HG03342 (cell line): ENCODE results near the gene MAGEH1.
"Not testable (repeated sequence)": the region's sequence is repeated elsewhere in the genome, so short reads cannot be mapped to it uniquely, and the experiment has no call there.

Experiments used
- ATAC-seq: cut with Tn5 transposase; IDR thresholded peaks from one replicate; pipeline ENCODE4 v1.9.1; 2021; ENCODE audit warnings: mild to moderate bottlenecking, moderate library complexity; ENCODE audit not compliant: unreplicated experiment

MAGEH1 gene, protein sequence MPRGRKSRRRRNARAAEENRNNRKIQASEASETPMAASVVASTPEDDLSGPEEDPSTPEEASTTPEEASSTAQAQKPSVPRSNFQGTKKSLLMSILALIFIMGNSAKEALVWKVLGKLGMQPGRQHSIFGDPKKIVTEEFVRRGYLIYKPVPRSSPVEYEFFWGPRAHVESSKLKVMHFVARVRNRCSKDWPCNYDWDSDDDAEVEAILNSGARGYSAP

DNA sequence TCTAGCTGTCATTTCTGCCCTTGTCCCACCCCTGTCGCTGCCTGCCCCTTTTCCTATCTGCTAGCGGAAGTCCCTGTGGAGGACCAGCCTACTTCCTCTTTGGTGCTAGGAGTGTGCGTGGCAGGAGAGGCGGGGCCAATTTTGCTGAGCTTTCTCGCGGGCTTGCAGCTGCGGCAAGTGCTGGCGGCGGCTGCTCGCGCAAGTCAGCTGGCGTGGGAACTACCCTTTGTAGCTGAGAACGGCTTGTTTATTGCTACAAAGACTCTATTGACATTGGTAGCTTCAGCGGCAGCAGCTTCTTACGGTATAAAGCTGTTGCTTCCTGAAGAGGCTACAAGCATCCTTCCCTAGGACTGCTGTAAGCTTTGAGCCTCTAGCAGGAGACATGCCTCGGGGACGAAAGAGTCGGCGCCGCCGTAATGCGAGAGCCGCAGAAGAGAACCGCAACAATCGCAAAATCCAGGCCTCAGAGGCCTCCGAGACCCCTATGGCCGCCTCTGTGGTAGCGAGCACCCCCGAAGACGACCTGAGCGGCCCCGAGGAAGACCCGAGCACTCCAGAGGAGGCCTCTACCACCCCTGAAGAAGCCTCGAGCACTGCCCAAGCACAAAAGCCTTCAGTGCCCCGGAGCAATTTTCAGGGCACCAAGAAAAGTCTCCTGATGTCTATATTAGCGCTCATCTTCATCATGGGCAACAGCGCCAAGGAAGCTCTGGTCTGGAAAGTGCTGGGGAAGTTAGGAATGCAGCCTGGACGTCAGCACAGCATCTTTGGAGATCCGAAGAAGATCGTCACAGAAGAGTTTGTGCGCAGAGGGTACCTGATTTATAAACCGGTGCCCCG, at the start of gene MAGEH1:
TSS of gene MAGEH1 (plus strand) at position 138 of the 843 bp plus-strand sequence. CDS start at position 386, 248 bp downstream.
- ATAC-seq: peak; percentile 97

DNA sequence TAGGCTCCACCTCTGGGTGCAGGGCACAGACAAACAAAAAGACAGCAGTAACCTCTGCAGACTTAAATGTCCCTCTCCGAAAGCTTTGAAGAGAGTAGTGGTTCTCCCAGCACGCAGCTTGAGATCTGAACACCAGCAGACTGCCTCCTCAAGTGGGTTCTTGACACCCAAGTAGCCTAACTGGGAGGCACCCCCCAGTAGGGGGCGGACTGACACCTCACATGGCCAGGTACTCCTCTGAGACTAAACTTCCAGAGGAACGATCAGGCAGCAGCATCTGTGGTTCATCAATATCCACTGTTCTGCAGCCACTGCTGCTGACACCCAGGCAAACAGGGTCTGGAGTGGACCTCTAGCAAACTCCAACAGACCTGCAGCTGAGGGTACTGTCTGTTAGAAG, 24.8 kb upstream of the MAGEH1 start:
- ATAC-seq: not testable (repeated sequence)

DNA sequence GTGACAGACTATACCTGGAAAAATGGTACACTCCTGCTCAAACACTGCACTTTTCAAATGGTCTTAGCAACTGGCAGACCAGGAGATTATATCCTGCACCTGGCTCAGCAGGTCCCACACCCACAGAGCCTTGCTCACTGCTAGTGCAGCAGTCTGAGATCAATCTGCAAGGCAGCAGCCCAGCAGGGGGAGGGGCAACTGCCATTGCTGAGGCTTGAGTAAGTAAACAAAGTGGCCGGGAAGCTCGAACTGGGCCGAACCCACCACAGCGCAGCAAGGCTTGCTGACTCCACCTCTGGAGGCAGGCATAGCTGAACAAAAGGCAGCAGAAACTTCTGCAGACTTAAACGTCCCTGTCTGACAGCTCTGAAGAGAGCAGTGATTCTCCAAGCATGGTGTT, 8.5 kb upstream of the MAGEH1 start:
- not testable (repeated sequence) for ATAC-seq

DNA sequence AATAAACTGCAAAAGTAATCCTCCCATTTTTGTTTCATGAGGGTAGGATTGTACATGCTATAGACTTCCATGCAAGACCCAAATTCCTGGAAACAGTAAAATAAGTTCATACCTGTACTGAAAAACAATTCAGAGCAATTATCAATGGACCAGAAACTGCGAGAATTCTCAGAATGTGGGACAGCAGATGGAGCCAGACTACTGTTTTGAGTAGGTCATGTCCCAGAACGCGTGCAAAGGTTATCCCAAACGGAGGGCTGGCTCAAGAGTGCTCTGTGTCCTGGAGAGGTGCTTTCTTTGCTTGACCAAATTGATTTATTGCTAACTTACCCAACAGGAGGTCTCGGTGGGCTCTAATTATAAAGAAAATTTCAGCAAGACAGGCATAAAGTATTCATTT, 1.7 kb upstream of the MAGEH1 start:
- ATAC-seq: no peak

DNA sequence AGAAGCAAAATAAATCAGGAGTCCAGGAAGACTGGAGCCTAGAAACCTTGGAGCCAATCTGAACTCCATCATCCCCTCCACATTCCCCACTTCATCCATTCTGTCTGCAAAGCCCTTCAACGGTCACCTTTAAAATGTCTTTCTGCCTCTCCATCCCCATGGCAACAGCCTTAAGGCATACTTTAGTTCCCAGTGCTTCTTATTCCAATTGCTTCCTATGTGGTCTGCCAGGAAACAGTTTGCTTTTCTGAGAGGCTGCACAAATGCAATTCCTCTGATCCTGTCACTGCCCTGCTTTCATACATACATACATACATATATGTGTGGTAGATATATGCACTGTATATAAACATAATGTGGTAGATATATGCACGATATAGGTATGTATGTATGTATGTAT, 786 bp upstream of the MAGEH1 start:
- ATAC-seq: no peak

DNA sequence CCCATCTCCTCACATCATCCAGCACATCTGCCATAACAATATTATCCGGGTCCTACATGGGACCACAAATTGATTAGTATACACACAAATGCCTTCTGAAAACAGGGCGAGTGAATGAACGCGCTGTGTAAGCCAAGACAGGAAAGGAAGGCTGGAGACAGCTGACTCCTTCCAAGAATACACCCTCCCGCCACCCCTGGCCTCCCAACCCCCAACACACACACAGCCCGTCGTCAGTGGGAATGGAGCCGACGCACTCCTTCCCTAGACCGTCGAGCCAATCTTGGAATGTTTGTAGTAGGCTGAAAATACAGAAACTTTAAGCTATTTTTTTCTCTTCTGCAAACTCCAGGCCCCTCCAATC, 319 bp upstream of the MAGEH1 start:
- ATAC-seq: no peak

DNA sequence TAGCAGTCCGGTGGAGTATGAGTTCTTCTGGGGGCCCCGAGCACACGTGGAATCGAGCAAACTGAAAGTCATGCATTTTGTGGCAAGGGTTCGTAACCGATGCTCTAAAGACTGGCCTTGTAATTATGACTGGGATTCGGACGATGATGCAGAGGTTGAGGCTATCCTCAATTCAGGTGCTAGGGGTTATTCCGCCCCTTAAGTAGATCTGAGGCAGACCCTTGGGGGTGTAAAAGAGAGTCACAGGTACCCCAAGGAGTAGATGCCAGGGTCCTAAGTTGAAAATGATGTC, 852 bp downstream of the MAGEH1 start:
- ATAC-seq: peak; percentile 11

DNA sequence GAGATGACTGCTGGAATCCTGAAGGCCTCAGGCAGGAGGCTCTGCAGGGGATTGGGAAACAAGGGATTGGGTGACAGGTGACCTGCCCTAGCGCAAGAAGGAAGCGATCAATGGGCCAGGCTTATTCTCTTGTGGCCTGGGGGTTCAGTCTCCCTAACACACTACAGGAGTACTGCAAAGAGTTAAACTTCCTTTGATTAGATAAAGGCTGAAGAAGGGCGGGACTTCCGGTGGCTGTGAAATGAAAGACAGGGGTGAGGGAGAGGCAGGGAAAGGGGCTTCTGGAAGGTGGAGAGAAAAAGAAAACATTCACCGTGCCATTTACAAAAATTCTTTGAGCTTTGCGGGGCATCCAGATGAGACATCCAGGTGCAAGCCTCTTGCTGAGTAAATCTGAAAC, 3.8 kb downstream of the MAGEH1 start:
- not testable (repeated sequence) for ATAC-seq

DNA sequence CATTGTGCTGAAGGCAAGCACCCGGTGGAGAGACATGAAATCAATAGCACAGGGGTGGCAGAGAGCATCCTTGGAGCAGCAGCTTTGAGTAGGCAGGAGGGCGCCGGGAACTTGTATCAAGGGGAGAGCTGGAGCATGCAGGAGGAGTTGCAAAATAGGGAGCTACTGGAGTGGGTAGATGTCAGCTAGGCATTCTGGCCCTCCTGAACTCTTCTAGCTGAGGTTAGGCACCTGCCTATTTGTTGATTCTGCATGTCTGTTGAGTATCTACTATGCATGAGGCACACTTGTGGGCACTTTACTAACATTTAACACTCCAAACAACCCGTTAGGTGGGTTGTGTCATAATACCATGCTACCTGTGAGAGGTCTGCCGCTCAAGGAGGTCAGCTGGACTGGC, 7.5 kb downstream of the MAGEH1 start:
- not testable (repeated sequence) for ATAC-seq

DNA sequence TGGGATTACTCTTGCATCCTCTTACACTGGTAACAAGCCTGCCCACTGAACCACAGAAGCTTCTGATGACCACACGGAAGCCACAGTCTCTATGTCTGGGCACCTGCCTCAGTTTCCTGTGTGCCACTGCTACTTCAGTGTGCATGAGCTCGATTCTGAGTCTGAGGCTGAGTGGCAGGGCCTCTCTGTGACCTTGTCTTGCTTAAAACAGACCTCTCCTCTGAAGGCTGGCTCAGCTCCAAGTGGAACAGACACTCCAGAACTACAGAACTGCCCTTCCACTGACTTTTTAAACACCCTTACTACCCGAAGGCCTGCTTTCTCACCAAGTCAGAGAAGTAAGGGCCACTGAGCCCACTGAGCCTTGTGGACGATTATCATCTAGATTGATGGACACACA, 8.0 kb downstream of the MAGEH1 start:
- not testable (repeated sequence) for ATAC-seq

DNA sequence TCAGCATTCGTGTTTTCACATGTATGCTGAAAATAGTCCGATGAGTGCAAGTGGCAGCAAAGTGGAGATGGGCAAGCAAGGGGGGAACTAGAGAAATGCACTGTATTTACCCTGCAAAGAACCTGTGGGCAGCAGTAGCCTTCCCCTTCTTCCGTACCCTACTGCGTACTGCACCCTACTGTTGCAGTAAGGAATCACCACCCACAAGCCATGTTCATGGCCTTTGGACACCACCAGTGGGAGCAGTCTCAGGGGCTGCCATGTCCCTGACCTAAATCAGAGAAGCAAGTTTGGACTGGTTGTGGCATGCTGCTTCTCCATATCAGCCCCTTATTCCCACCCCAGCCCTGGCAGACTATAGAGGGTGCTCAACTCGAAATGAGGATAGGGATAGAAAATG, 12.1 kb downstream of the MAGEH1 start:
- not testable (repeated sequence) for ATAC-seq

DNA sequence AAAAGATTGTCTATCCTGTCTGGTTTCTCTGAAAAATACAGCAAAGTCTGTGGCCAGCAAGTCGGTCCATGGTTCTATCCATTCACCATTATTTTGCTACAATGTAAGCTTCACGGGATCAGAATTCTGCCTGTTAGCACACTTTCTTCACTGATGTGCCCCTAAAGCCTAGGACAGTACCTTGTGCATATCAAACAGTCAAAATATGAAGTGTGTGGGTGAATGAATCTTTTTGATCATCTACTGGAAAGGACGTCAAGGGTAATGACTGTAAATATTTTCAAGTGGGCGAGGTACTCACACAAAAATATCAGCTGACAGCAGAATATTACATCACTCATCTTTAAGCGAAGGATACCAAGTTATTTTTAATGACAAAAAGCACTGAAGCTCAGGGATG, 13.2 kb downstream of the MAGEH1 start:
- not testable (repeated sequence) for ATAC-seq

DNA sequence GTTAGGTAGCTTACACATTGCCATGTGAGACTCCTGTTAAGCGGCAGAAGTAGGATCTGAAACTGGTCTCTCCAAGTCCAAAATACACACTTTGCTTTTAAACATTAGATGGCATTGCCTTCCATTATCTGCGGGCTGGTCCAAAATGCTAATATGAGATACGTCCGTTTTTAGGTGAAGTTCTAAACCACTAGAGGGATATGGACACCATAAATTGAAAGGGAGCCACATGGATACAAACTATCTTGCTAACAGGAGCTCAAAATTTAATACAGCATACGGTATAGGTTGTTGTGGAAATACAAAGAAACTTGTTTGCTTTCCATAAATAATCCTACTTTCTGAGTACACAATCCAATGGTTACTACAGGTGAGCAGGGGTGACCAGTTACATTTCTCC, 13.9 kb downstream of the MAGEH1 start:
- ATAC-seq: not testable (repeated sequence)

DNA sequence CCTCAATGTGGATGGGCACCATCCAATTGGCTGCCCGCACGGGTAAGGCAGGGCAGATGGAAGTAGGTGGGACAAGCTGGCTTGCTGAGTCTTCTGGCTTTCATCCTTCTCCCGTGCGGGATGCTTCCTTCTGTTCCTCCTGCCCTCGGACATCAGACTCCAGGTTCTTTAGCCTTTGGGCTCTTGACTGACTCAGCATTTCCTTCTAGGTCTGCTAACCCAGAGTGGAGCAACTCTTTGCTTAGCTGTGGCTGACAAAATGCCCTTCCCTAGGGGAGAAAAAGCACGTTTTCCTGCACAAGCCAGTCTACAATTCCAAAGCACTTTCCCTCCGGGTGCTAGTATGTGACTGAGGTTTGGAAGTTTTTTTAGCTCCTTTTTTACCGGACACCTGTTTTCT, 28.0 kb downstream of the MAGEH1 start:
- ATAC-seq: not testable (repeated sequence)

DNA sequence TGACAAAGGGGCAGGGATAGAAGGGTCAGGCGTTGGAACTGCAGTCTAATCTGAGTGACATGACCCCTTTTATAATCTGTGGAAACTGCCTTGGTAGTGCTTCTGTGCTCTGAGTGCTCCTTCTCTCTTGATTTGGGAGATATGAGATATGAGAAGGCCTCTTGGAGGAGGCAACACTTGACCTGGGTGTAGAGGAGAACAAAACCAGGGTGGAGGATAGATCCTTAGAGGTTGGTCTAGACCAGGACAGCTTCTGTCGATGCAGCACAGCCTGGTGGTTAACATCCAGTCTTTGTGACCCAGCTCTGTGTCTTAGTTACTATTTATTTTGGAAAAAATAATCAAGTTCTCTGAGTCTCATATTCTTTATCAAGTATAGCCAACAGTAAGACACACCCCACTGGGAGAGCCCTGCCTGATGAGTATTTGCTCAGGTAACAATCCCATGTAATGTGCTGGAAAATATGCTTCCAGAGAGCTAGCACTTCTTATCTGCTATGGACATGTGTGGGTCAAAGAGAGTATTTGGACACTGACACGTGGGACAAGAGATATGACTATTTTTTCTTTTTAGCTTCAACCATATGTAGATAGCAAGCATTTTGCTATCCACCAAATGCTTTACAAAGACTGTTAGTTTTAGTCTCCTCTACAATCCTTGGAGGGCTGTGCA, 28.6 kb downstream of the MAGEH1 start:
- no peak for ATAC-seq

DNA sequence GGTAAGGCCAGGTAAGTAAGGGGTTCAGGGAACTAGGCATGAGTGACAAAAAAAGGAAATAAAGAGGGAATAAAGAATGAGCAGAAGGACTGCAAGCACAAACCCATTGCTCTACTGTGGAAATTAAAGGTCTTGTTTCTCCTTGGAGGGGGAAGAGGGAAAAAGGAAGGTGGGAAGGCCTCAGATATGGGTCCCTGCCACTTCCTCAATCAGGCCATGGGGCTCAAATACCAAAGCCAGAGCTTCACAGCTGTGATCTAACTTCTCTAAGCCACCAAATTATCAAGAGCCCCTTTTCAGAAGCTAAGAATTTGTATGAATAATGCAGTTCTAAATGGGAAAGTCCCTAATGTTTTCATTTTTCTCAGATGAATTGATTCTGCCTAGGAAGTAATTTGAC, 33.0 kb downstream of the MAGEH1 start:
- no peak for ATAC-seq

DNA sequence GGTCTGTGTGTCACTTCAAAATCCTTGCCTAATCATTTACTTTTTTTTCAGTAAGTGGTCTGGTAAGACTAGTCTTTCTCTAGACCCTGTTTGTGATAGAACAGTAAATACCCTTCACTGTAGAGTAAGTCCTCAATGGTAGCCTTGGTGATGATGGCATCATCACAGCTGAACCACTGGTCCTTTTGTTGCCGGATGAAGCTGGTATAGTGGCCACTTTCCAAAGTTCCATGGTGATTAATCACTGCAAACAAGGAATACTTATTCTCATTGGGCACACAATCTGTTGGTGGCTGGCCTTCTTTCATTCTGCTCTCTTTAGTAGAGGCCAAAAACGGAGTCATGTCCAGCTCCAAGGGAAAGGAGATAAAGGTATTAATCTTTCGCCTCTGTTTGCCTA, 34.8 kb downstream of the MAGEH1 start:
- ATAC-seq: no peak

DNA sequence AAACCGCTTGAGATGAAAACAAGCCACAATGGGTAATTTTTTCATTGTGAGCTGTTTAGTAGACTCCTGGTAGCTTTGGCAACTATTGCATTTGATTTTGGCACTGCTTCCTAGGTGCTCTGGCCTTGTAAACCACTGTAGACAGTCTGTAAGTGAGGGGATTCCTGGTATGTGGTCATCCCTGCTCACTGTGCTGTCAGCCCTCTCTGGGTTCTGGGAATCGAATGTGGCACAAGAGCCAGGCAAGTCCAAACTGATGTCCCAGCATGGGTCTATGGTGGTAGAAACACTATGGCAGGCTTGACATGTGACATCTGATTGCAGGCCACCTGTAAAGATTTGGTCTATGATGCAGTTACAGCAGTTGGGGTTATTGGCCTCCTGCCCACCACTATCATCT, 35.2 kb downstream of the MAGEH1 start:
- ATAC-seq: no peak

DNA sequence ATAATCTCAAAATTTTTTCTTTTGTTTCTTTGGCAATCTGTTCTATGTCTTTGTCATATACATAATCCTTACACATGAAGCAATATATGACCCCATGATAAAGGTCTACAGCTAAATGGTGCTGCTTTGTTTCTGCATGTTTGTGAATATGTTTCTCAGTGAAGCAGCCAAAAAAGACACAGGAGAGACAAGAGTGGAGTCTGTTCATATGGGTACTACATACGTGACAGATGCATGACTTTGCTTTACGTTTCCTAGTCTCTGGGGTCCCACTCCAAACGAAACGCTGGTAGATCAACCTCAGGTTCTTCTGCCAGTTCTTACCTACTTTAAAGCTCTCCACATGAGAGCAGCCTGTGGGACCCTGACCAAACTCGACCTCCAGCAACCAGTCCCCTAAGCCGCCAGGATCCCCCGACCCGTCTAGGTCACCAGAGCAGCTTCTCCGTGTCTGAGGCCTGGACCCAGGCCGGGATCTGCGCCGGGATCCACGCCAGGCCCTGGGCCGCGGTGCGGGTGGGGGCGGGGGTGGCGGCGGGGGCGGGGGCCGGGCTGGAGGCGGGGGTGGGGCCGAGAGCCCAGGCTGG, 36.2 kb downstream of the MAGEH1 start:
- ATAC-seq: peak; percentile 8

DNA sequence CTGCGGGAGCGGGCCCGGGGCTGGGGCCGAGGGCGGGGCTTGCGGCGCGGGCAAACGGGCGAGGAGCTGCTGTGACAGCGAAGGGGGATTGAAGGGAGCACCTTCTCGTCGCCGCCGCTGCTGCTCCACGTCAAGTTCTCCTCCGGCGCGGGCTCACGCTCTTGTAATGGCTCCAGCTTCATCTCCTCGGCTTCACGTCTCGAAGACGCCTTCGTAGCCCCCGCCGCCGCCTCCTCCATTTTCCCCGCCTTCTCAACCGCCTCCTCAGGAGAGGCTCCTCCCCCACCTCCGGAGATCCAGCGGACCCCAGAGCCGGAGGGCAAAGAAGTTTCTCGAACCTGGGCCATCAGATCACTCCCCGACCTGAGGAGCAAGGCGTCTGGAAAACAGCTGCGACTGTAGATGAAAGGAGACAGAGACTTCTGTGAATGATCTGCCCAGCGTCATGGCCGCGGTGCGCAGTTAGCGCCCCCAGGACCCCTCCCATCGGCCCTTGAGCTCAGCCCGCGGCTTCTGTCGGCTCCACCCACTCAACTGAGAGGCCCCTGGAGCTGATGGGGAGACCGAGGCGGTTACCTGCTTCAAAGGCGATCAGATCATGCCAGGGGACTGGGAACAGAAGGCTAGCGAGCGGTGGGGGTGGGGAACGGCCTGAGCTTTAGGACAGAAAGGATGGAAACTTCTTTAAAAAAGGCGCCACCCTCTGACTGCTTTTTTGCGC, 36.8 kb downstream of the MAGEH1 start:
- peak; percentile 48 for ATAC-seq
